IPS-18a (cell line): ENCODE results near the gene FNBP1.
"Not testable (repeated sequence)": the region's sequence is repeated elsewhere in the genome, so short reads cannot be mapped to it uniquely, and the experiment has no call there.

Experiments used
- H3K27ac ChIP-seq: one replicate; pipeline ENCODE4 v1.5.1; 2013; ENCODE audit warnings: low read length
- H3K27me3 ChIP-seq: one replicate; pipeline ENCODE4 v1.6.1; 2013; ENCODE audit warnings: mild to moderate bottlenecking, low read length; ENCODE audit not compliant: control insufficient read depth, insufficient read depth
- H3K36me3 ChIP-seq: one replicate; pipeline ENCODE4 v1.6.1; 2013; ENCODE audit warnings: low read depth, low read length; ENCODE audit not compliant: control insufficient read depth
- H3K4me1 ChIP-seq: one replicate; pipeline ENCODE4 v1.6.1; 2013; ENCODE audit warnings: low read depth, low read length; ENCODE audit not compliant: control insufficient read depth
- H3K4me3 ChIP-seq: one replicate; pipeline ENCODE4 v1.5.1; 2013; ENCODE audit warnings: low read length
- H3K9ac ChIP-seq: one replicate; pipeline ENCODE4 v1.6.1; 2013; ENCODE audit warnings: mild to moderate bottlenecking, low read length, moderate library complexity
- H3K9me3 ChIP-seq: one replicate; pipeline ENCODE4 v1.6.1; 2013; ENCODE audit warnings: low read depth, low read length; ENCODE audit not compliant: control insufficient read depth

Gene FNBP1

DNA sequence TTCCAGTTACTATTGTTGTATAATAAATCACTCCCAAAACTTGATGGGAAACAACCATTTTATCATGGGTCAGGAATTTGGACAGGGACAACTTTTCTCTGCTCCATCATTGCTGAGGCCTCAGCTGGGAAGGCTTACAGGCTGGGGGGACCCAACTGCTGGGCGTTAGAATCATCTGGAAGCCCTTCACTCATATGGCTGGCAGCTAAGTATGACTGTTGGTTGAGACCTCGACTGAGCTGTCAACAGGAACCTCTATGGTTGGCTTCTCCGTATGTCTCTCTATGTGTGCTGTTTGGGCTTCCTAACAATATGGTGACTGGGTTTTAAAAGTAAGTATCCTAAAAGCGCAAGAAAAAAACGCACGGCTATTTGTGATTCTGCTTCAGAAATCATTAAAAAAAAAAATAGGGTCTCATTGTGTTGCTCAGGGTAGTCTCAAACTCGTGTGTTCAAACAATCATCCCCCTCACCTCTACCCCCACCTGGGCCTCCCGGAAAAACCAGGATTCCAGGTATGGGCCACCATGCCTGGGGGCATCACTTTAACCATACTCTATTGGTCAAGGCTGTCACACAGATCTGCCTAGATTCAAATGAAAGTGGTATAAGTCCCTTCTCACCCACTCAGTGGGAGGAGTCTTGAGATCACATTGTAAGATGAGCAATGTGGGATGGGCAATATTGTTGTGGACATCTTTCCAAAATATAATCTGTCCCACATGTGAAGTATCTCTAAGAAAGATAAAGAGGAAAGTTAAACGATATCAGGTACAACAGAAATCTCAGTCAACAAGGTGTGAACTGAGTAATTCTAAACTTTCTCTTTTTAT, 15.2 kb downstream of the FNBP1 start:
- Histone ChIP-seq H3K9me3 (no peaks in the 10 kb centered on the region), H3K27me3 (no peaks in the 10 kb centered on the region), H3K4me3 (no peak overlapping the region), H3K27ac (no peak overlapping the region), H3K9ac (no peak overlapping the region), H3K36me3 (no peaks in the 10 kb centered on the region), H3K4me1 (no peaks in the 10 kb centered on the region)

GRCh38 chr9:130026583-130027340, 16.2 kb downstream of the FNBP1 start:
- Histone ChIP-seq H3K9ac (no peak overlapping the region), H3K9me3 (no peaks in the 10 kb centered on the region), H3K36me3 (no peaks in the 10 kb centered on the region), H3K4me1 (no peaks in the 10 kb centered on the region), H3K4me3 (no peak overlapping the region), H3K27me3 (no peaks in the 10 kb centered on the region), H3K27ac (no peak overlapping the region)

GRCh38 chr9:130024597-130024994, 18.4 kb downstream of the FNBP1 start:
- Histone ChIP-seq H3K4me3 (no peak overlapping the region), H3K4me1 (no peaks in the 10 kb centered on the region)

DNA sequence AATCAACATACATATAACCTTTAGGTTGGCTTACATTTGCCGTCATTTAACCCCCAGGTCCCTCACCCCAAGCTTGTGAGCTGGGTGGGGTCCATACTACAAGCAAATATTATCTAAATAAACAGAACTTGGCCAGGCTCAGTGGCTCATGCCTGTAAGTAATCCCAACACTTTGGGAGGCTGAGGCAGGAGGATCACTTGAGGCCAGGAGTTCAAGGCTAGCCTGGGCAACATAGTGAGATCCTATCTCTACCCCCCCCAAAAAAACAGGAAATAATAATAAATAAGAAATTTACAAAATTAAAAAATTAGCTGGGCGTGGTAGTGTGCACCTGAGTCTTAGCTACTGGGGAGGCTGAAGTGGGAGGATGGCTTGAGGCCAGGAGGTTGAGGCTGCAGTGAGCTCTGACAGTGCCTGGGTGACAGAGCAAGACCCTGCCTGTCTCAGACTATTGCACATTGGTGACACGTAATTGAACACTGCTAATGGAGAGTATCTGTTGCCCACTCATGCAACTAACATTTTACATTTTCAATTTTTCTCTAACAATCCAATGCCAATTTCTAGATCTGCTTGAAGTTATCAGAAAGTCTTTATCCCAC, 18.9 kb downstream of the FNBP1 start:
- Histone ChIP-seq H3K4me3 (no peak overlapping the region), H3K4me1 (no peaks in the 10 kb centered on the region), H3K9ac (no peak overlapping the region), H3K27ac (no peak overlapping the region), H3K36me3 (no peaks in the 10 kb centered on the region), H3K27me3 (no peaks in the 10 kb centered on the region), H3K9me3 (no peaks in the 10 kb centered on the region)

More at GRCh38 chr9:130024597-130024994, 18.4 kb downstream of the FNBP1 start:
- no peaks in the 10 kb centered on the region for H3K9me3 ChIP-seq
- no peak overlapping the region for H3K9ac ChIP-seq
- H3K27ac ChIP-seq = no peak overlapping the region
- H3K27me3 ChIP-seq = no peaks in the 10 kb centered on the region
- H3K36me3 ChIP-seq = no peaks in the 10 kb centered on the region

- H3K36me3 ChIP-seq = no peaks in the 10 kb centered on the region
- H3K4me3 ChIP-seq = no peak overlapping the region
- H3K27ac ChIP-seq = no peak overlapping the region
- H3K4me1 ChIP-seq = no peaks in the 10 kb centered on the region
- no peak overlapping the region for H3K9ac ChIP-seq
- no peaks in the 10 kb centered on the region for H3K27me3 ChIP-seq
- H3K9me3 ChIP-seq = no peaks in the 10 kb centered on the region
Observed at GRCh38 chr9:130023144-130023787, 19.7 kb downstream of the FNBP1 start.

DNA sequence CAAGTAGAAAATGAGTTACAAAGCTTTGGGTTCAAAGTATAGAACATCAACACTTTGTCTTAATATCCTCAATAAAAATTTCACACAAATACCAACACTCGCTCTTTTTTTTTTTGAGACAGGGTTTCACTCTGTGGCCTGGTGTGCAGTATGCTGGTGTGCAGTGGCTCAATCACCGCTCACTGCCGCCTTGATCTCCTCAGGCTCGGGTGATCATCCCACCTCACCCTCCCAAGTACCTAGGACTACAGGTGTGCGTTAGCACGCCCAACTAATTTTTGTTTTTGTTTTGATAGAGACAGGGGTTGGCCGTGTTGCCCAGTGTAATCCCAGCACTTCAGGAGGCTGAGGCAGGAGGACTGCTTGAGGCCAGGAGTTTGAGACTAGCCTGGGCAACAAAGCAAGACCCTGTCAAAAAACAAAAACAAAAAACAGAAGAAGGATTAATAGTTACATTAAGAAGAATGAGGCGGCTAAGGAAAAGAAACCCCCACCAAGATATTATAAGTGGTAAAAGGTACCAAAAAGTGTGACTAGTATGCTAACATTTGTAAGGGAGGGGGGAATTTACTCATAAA, 20.3 kb downstream of the FNBP1 start:
- no peaks in the 10 kb centered on the region for H3K4me1 ChIP-seq
- no peak overlapping the region for H3K4me3 ChIP-seq
- H3K27ac ChIP-seq = no peak overlapping the region
- H3K9me3 ChIP-seq = no peaks in the 10 kb centered on the region
- H3K27me3 ChIP-seq = no peaks in the 10 kb centered on the region
- H3K9ac ChIP-seq = no peak overlapping the region
- no peaks in the 10 kb centered on the region for H3K36me3 ChIP-seq

DNA sequence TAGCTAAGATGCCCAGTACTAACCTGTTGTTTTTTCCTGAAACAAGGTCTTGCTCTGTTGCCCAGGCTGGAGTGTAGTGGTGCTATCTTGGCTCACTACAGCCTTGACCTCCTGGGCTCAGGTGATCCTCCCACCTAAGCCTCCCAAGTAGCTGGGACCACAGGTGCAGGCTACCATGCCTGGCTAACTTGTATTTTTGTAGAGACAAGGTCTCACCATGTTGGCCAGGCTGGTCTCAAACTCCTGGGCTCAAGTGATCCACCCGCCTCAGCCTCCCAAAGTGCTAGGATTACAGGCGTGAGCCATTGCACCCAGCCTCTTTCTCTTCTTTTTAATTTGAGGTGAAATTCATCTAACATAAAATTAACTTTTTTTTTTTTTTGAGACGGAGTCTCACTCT, 21.1 kb downstream of the FNBP1 start:
- not testable (repeated sequence) for H3K27ac ChIP-seq, H3K36me3 ChIP-seq, H3K9ac ChIP-seq, H3K9me3 ChIP-seq, H3K27me3 ChIP-seq, H3K4me3 ChIP-seq, H3K4me1 ChIP-seq

DNA sequence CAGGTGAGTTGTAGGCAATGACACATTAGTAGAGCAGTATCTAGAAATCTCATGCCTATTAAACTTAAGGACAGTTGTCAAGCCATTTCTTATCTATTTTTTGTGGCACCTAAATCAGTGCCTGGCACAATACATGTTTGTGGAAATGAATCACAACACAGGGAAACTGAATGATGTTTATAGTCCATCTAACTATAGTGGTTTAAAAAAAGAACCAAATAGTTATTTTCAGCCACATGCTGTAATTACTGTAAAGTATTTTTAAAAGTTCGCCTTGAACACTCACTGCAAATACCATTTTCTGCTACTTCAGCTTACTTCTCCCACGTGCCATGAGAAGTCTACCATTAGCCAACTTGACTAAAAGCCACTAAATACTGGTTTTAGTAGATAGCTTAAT, 21.9 kb downstream of the FNBP1 start:
- Histone ChIP-seq H3K4me1 (no peaks in the 10 kb centered on the region), H3K36me3 (no peaks in the 10 kb centered on the region), H3K4me3 (no peak overlapping the region), H3K9me3 (no peaks in the 10 kb centered on the region), H3K27me3 (no peaks in the 10 kb centered on the region), H3K27ac (no peak overlapping the region), H3K9ac (no peak overlapping the region)

GRCh38 chr9:130020618-130021017, 22.4 kb downstream of the FNBP1 start:
- Histone ChIP-seq H3K36me3 (no peaks in the 10 kb centered on the region), H3K4me3 (no peak overlapping the region), H3K9me3 (no peaks in the 10 kb centered on the region), H3K27ac (no peak overlapping the region), H3K4me1 (no peaks in the 10 kb centered on the region), H3K27me3 (no peaks in the 10 kb centered on the region), H3K9ac (no peak overlapping the region)

- H3K9me3 ChIP-seq = no peaks in the 10 kb centered on the region
- no peaks in the 10 kb centered on the region for H3K4me1 ChIP-seq
- no peaks in the 10 kb centered on the region for H3K36me3 ChIP-seq
- no peaks in the 10 kb centered on the region for H3K27me3 ChIP-seq
- H3K4me3 ChIP-seq = no peak overlapping the region
- H3K27ac ChIP-seq = no peak overlapping the region
- H3K9ac ChIP-seq = no peak overlapping the region
Observed at GRCh38 chr9:130018265-130018664, 24.7 kb downstream of the FNBP1 start.

DNA sequence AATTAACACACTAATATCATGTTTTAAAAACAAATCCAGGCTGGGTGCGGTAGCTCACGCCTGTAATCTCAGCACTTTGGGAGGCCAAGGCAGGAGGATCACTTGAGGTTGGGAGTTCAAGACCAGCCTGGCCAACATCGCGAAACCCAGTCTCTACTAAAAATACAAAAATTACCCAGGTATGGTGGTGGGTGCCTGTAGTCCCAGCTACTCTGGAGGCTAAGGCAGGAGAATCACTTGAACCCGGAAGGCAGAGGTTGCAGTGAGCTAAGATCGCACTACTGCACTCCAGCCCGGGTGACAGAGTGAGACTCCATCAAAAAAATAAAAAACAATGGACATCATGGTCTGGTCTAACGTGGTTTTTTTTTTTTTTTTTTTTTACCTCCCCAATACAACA, 25.5 kb downstream of the FNBP1 start:
- not testable (repeated sequence) for H3K4me3 ChIP-seq, H3K9ac ChIP-seq, H3K27me3 ChIP-seq, H3K4me1 ChIP-seq, H3K36me3 ChIP-seq, H3K9me3 ChIP-seq, H3K27ac ChIP-seq
